Peyer's patch (tissue), 4 donors: ENCODE results near the gene PPM1J. TPM values are rescaled to one million over a fixed set of nuclear protein-coding genes. Genes with fewer than 3 reads are reported as not detected.

Experiments
- DNase-seq, 3 donors: peaks; one replicate each; pipeline ENCODE4 v3.0.0-alpha.2; 2017 to 2019
- H3K27ac ChIP-seq, 4 donors: fragments of 200-600 bp; sonication (generic); one replicate each; pipeline ENCODE4 v1.5.1; 2016 to 2019
- H3K27me3 ChIP-seq, 2 donors: fragments of 200-600 bp; sonication (generic); one replicate each; pipeline ENCODE4 v1.5.1; 2019
- H3K36me3 ChIP-seq, 3 donors: fragments of 200-600 bp; sonication (generic); one replicate each; pipeline ENCODE4 v1.5.1; 2016 to 2019
- H3K4me1 ChIP-seq, 4 donors: fragments of 200-600 bp; sonication (generic); one replicate each; pipeline ENCODE4 v1.5.1; 2016 to 2019
- H3K4me3 ChIP-seq, 4 donors: fragments of 200-600 bp; sonication (generic); 1 replicate in 3 of 4; 2 replicates in 1 of 4; pipeline ENCODE4 v1.5.1; 2016 to 2019; ENCODE audit warnings: mild to moderate bottlenecking in 1 of 4
- H3K9me3 ChIP-seq, 4 donors: fragments of 200-600 bp; sonication (generic); one replicate each; pipeline ENCODE4 v1.5.1; 2016 to 2019; ENCODE audit warnings: mild to moderate bottlenecking in 1 of 4
- POLR2A ChIP-seq, 2 donors: fragments of 450-650 bp; IDR thresholded peaks; one replicate each; pipeline ENCODE4 v1.5.1; 2017; ENCODE audit warnings: antibody characterized with exemption in 2 of 2, mild to moderate bottlenecking in 2 of 2, moderate library complexity in 2 of 2
- total RNA-seq, 4 donors: library from RNA; depleted of rRNA; stranded (reverse); fragments of >200 nt; gene quantifications; one replicate each; pipeline ENCODE4 v1.1.0, GENCODE V29; 2016
- TF ChIP-seq, protein P1 (sequence below), 6 experiments: fragments of 450-650 bp in 4 of 6; fragments of 200-600 bp in 2 of 6; sonication (generic) in 1 of 6; IDR thresholded peaks; one replicate each; pipeline ENCODE4 v1.5.1; 2017 to 2019; ENCODE audit warnings: antibody characterized with exemption in 6 of 6, mild to moderate bottlenecking in 3 of 6, moderate library complexity in 1 of 6

PPM1J gene
- total RNA-seq, 4 donors from 2014 or later, result 0.67 TPM; not detected in 3

DNA sequence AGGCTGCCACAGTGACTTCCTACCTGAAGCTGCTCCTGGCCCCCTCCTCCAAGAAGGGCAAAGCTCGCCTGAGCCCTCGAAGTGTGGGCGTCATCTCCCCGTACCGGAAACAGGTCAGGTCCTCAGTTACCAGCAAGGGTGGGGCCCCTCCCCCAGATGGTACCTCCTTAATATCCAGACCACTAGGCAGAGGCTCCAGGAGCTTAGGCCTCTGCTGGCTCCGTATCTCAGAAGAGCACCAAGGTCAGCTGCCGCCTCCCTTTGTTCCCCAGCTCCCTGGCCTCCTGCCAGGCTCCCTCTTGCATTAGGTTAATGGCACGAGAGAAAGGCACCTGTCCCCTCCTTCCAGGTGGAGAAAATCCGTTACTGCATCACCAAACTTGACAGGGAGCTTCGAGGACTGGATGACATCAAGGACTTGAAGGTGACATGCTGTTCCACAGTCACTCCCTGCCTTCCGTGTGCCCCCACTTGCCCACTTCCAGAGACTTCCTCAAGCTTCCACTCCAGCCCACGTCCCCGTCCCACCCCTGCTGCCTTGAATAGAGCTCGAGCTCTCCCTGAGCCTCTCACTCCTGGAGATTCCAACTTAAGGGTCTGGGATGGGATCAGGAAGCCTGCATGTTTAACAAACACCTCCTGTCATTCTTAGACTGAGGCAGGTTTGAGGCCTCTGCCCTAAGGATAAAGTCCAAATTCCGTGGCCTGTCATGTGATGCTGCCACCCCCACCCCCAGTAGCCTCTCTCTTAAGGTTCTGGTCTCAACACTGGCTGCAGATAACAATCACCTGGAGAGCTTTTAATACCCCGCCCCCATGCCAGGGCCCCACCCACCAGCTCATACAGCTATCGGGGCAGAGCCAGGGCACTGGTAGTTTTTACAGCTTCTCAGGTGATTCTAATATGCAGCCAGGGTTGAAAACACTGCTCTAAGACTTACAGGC lies 16.5 kb downstream of the PPM1J start:
- H3K4me3 ChIP-seq, result peak overlapping the region in 2 of 4 donors; percentile 11 to 20
- DNase-seq, result peak in 2 of 3 donors; percentile 92 to 93
- peaks cover 0 to 70% (median 0%) of the 10 kb centered on the region in 3 donors for H3K36me3 ChIP-seq
- TF ChIP-seq, protein P1, sequence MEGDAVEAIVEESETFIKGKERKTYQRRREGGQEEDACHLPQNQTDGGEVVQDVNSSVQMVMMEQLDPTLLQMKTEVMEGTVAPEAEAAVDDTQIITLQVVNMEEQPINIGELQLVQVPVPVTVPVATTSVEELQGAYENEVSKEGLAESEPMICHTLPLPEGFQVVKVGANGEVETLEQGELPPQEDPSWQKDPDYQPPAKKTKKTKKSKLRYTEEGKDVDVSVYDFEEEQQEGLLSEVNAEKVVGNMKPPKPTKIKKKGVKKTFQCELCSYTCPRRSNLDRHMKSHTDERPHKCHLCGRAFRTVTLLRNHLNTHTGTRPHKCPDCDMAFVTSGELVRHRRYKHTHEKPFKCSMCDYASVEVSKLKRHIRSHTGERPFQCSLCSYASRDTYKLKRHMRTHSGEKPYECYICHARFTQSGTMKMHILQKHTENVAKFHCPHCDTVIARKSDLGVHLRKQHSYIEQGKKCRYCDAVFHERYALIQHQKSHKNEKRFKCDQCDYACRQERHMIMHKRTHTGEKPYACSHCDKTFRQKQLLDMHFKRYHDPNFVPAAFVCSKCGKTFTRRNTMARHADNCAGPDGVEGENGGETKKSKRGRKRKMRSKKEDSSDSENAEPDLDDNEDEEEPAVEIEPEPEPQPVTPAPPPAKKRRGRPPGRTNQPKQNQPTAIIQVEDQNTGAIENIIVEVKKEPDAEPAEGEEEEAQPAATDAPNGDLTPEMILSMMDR (IDR thresholded peaks at IDR 0.05), result peak in 2 of 6 experiments; percentile 6 to 10
- peak; percentile 10 to 56 for TF ChIP-seq POLR2A (IDR thresholded peaks at IDR 0.05)
- peaks cover 16 to 59% (median 19%) of the 10 kb centered on the region in 4 donors for H3K4me1 ChIP-seq
- H3K27me3 ChIP-seq, result no peaks in the 10 kb centered on the region
- H3K27ac ChIP-seq, result peak overlapping the region in 3 of 4 donors; percentile 65 to 100 (median 93)
- H3K9me3 ChIP-seq, result no peaks in the 10 kb centered on the region

DNA sequence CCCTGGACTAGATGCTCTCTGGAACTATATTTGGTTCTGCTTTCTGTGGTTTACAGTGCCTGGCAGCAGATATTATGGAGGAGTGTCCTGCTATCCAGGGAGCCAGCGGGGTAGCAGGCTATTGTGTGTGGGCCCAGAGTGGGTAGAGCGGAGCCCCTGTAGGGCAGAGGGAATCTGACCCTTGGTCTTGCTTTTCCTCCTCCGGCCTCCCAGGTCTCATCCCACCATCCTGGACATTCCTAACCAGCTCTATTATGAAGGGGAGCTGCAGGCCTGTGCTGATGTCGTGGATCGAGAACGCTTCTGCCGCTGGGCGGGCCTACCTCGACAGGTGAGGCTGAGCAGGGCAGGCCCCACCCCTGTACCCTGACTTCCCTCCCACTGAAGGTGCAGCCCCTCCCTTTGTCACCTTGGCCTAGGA lies 17.3 kb downstream of the PPM1J start:
- H3K9me3 ChIP-seq, result no peaks in the 10 kb centered on the region
- H3K4me3 ChIP-seq, result peak overlapping the region in 1 of 4 donors; percentile 11
- H3K27ac ChIP-seq, result peak overlapping the region in 3 of 4 donors; percentile 65 to 100 (median 93)
- TF ChIP-seq POLR2A (IDR thresholded peaks at IDR 0.05), result no peak
- TF ChIP-seq, protein P1 (IDR thresholded peaks at IDR 0.05), result no peak
- peaks cover 16 to 50% (median 19%) of the 10 kb centered on the region in 4 donors for H3K4me1 ChIP-seq
- H3K36me3 ChIP-seq, result peaks cover 0 to 70% (median 0%) of the 10 kb centered on the region in 3 donors
- peak in 1 of 3 donors; percentile 45 for DNase-seq
- H3K27me3 ChIP-seq, result no peaks in the 10 kb centered on the region

DNA sequence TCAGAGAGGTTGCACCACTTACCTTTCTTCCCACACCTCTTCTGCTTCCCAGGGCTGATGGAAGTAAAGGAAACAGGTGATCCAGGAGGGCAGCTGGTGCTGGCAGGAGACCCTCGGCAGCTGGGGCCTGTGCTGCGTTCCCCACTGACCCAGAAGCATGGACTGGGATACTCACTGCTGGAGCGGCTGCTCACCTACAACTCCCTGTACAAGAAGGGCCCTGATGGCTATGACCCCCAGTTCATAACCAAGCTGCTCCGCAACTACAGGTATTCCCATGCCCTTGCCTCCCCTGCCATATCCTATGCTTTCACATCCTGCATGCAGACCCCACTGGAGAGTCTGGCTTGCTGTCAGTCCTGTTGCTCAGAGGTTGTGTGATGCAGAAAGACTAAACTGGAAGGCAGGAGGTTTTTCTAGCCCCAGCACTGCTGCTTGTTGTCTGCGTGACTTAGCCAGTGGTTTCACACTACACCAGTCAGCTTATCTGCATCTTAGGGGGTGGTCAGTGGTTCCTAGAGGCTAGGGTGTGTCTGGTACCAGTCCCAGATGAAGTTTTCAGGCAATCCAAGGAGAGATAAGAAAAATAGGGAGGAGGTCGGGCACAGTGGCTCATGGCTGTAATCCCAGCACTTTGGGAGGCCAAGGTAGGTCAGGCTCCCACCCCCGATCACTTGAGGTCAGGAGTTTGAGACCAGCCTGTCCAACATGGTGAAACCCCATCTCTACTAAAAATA lies 18.4 kb downstream of the PPM1J start:
- H3K27me3 ChIP-seq, result no peaks in the 10 kb centered on the region
- peaks cover 16 to 40% (median 17%) of the 10 kb centered on the region in 4 donors for H3K4me1 ChIP-seq
- H3K9me3 ChIP-seq, result no peaks in the 10 kb centered on the region
- peaks cover 0 to 70% (median 0%) of the 10 kb centered on the region in 3 donors for H3K36me3 ChIP-seq
- TF ChIP-seq, protein P1 (IDR thresholded peaks at IDR 0.05), result no peak
- no peak for TF ChIP-seq POLR2A (IDR thresholded peaks at IDR 0.05)
- H3K4me3 ChIP-seq, result no peak overlapping the region
- DNase-seq, result peak in 1 of 3 donors; percentile 34
- H3K27ac ChIP-seq, result no peak overlapping the region

DNA sequence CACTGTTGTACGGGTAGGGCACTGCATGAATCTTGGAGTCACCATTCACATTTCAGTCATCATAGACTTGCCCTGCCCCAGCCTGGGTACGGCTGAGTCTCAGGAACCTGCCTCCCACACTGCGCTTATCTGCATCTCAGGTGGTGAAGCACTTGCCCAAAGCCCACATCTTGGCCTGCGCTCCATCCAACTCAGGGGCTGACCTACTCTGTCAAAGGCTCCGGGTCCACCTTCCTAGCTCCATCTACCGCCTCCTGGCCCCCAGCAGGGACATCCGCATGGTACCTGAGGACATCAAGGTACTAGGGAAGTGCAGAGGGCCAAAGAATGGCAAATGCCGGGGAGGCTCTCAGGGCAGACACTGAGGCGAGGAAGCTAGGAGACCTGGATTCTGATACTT lies 19.9 kb downstream of the PPM1J start:
- H3K4me3 ChIP-seq, result no peak overlapping the region
- H3K27ac ChIP-seq, result no peak overlapping the region
- H3K36me3 ChIP-seq, result peaks cover 0 to 77% (median 0%) of the 10 kb centered on the region in 3 donors
- no peaks in the 10 kb centered on the region for H3K27me3 ChIP-seq
- DNase-seq, result peak in 1 of 3 donors; percentile 40
- TF ChIP-seq, protein P1 (IDR thresholded peaks at IDR 0.05), result no peak
- no peak for TF ChIP-seq POLR2A (IDR thresholded peaks at IDR 0.05)
- no peaks in the 10 kb centered on the region for H3K9me3 ChIP-seq
- peaks cover 4 to 25% (median 6%) of the 10 kb centered on the region in 4 donors for H3K4me1 ChIP-seq

DNA sequence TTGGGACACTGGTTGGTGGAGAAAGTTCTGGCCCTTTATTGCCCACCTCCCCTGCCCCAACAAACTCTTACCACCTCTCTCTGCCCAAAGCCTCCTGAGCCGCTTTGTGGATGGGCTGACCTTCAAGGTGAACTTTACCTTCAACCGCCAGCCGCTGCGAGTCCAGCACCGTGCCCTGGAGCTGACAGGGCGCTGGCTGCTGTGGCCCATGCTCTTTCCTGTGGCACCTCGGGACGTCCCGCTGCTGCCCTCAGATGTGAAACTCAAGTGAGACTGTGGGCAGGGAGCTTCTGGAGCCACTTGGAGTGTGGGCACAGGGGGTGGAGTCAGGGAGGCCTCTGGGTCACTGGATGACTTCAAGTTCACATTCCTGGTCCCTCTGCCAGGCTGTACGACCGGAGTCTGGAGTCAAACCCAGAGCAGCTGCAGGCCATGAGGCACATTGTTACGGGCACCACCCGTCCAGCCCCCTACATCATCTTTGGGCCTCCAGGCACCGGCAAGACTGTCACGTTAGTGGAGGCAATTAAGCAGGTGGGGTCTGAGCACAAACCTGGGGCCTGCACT lies 20.7 kb downstream of the PPM1J start:
- H3K4me1 ChIP-seq, result peaks cover 0 to 17% (median 1%) of the 10 kb centered on the region in 4 donors
- no peaks in the 10 kb centered on the region for H3K27me3 ChIP-seq
- peaks cover 0 to 86% (median 0%) of the 10 kb centered on the region in 3 donors for H3K36me3 ChIP-seq
- no peak overlapping the region for H3K27ac ChIP-seq
- TF ChIP-seq, protein P1 (IDR thresholded peaks at IDR 0.05), result no peak
- TF ChIP-seq POLR2A (IDR thresholded peaks at IDR 0.05), result no peak
- no peak overlapping the region for H3K4me3 ChIP-seq
- DNase-seq, result peak in 1 of 3 donors; percentile 43
- H3K9me3 ChIP-seq, result no peaks in the 10 kb centered on the region
